Activated CD8-positive, alpha-beta memory T cell treated with anti-CD3 and anti-CD28 coated beads for 24 hours (primary cell): ENCODE measurements around the gene CYBA.

Source experiments
- DNase-seq: peaks from one replicate; pipeline ENCODE4 v3.0.0-alpha.2; 2020

CYBA gene

GRCh38 chr16:88650749-88651275 lies at the start of gene CYBA:
TSS of gene CYBA (minus strand) at chr16:88651053. CDS start at chr16:88651013, 40 bp downstream.
- DNase-seq, result peak; percentile 93

GRCh38 chr16:88700322-88700635 lies 49.4 kb upstream of the CYBA start:
- no peak for DNase-seq

GRCh38 chr16:88699180-88699579 lies 48.3 kb upstream of the CYBA start:
- no peak for DNase-seq

DNA sequence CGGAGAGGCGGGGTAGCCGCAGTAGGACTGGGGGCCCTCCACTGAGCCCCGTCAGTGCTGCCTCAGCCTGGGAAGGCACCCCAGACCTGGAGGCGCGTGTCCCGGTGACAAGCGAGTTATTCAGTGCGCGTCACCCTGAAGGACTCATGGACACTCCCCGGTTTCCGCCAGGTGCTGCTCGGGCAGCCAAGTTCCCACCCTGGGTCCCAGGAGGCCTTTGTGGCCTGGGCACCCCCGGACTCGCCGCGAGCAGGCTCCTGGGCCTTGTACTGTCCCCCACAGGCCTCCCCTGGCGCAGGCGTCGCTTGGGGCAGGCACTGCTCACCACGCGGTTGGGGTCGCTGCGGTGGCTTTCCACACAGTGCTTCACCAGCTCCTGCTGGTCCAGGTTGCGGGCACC lies 47.8 kb upstream of the CYBA start:
- DNase-seq, result no peak

- peak; percentile 75 for DNase-seq
Observed at GRCh38 chr16:88697831-88698615, 47.2 kb upstream of the CYBA start.

DNA sequence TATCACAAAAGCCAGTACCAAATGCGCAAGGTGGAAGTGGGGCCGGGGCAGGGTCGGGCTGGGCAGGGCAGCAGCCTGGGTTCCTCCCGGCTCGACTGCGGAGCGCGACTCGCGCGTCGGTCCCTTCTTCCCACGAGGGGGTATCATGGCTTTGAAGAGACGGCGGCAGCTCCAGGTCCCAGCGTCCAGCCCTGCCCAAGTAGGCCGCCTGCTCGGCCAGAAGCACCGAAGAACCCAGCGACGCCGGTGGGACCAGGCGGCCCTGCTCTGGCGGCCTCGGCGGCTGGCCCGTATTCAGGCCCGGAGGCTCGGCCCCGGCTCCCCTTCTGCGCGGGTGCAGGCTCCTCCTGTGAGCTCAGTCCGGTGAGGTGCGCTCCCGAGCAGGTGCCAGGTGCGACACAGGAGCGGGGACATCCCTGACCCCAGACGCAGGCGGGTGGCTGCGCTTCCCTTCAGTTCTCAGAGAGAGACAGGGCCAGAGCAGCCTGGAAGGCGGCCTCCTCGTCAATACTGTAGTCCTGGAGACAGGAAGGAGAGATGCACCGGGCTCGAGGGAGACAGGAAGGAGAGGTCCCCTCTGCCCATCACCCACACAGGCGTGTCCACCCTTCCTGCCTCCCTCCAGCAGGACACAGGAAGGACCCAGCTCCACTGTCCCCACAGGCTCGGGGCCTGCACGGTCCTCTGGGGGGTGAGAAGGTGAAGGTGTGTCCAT lies 46.4 kb upstream of the CYBA start:
- no peak for DNase-seq

DNA sequence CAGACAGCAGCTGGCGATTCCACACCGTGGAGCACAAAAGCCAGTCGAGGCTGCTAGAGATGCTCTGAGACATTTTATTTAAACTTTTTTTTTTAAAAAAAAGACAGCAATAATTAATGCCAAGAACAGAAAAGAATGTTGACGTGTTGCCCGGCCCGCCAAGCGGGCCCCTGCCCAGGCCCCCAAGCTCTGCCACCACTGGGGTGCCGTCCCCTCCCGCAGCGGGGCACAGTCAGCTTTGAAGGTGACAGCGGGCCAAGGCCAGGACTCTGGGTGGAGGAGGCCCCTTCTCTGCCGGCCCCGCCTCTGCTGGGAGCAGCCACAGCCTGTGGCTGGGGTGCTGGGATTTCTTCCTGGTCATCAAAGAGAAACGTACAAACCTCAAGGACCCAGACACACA lies 45.6 kb upstream of the CYBA start:
- DNase-seq, result no peak

GRCh38 chr16:88695753-88696152 lies 44.9 kb upstream of the CYBA start:
- DNase-seq, result no peak

DNA sequence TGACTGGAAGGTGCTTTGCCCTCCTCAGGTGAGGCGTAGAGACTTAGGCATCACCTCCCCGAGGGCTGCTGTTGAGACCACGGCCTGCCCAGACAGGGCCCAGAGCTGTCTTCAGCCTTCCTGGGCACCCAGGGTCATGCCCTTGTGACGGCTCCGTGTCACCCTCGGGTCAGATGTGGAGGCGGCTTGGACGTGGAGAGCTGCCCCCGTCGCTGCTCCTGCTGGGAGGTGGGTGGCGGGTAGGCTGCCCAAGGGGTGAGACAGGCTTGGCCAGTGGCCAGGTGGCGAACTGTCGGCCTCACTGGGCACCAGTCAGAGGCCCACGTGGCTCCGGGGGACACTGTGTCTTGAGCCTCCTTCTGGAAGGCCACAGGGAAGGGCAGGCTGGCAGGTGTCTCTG lies 44.4 kb upstream of the CYBA start:
- DNase-seq, result no peak

- DNase-seq, result no peak
Observed at GRCh38 chr16:88694221-88695087, 43.6 kb upstream of the CYBA start.

DNA sequence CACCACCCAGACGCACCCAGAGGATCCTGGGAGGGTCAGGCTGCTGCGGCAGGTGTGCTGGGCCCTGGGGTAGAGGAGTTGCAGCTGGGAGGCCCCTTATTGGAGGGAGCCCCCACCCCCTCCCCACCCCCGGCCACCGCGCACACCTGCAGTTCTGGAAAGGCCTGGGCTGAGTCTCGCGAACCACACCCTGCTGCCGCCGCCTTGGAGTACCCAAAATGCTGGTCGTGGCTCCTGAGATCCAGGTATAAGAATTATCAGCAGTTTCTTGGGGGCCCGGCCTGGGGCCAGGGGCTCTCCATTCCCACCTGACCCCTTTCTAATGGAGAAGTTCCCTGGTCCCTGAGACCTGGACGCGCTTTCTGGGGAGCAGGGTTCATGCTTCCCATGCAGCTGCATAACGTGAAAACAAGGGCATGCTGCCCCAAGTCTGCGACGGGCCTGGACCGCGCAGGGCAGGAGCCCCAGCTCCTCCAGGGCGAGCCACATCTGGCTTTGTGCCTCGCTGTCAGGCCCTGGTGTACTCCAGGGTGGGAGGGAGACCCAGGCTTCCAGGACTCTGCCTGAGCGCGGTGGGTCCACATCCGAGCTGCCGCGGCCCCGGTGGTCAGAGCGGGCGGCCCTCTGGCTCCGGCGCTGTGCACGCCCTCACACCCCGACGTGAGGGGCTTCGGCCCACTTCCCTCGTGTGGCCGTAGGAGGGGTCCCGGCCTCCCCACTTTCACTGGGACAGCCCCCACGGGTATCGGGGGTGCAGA lies 42.7 kb upstream of the CYBA start:
- no peak for DNase-seq

DNA sequence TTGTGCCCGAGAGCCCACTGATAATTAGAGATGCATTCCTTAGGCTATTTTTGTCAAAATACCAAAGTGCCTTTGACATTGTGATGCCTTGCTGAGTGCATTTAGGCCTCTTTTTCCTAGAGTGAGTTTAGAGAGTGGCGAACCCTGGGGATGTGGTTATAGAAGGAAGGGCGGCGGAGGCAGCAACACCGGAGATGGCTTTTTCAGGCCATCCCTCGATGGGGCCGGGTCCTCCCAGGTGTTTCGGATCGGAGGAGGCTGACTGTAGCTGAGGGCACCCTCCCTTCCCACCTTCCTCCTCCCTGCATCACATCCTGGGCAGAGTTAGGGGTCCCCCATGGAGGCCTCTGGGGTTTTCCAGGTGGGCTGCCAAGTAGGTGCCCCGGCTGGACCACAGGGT lies 42.0 kb upstream of the CYBA start:
- no peak for DNase-seq

GRCh38 chr16:88691924-88692560 lies 41.2 kb upstream of the CYBA start:
- DNase-seq, result no peak

- no peak for DNase-seq
Observed at GRCh38 chr16:88691129-88691813, 40.4 kb upstream of the CYBA start.

GRCh38 chr16:88690341-88691128 lies 39.7 kb upstream of the CYBA start:
- no peak for DNase-seq

- DNase-seq, result no peak
Observed at GRCh38 chr16:88688013-88688778, 37.3 kb upstream of the CYBA start.

GRCh38 chr16:88687676-88688012 lies 36.8 kb upstream of the CYBA start:
- no peak for DNase-seq

GRCh38 chr16:88687254-88687576 lies 36.4 kb upstream of the CYBA start:
- DNase-seq, result no peak

GRCh38 chr16:88686439-88687253 lies 35.8 kb upstream of the CYBA start, which contains the start of gene SNAI3:
TSS of gene SNAI3 (minus strand) at chr16:88686507. CDS start at chr16:88686406, 101 bp downstream.
- DNase-seq, result peak; percentile 95
